K562 (cell line): ENCODE data around the gene ILK. TPM values are rescaled to one million over a fixed set of nuclear protein-coding genes. Genes with fewer than 3 reads are reported as not detected.

ENCODE experiments used
- AFF1 ChIP-seq, 2 experiments: fragments of 450-650 bp; IDR thresholded peaks; 2 replicates each; pipeline ENCODE4 v1.6.1; 2018; ENCODE audit warnings: mild to moderate bottlenecking in 2 of 2, low read depth in 1 of 2; ENCODE audit not compliant: partially characterized antibody in 2 of 2
- CBX1 ChIP-seq: sonication (generic); IDR thresholded peaks from 2 replicates; pipeline ENCODE4 v1.6.1; 2016; ENCODE audit warnings: antibody characterized with exemption, low read depth, mild to moderate bottlenecking
- CREB5 ChIP-seq: fragments of 250-450 bp; sonication (Bioruptor Pico); IDR thresholded peaks from 2 replicates; pipeline ENCODE4 v1.5.0; 2020; ENCODE audit warnings: mild to moderate bottlenecking
- CREM ChIP-seq: IDR thresholded peaks from 2 replicates; pipeline ENCODE4 v1.6.1; 2014; ENCODE audit warnings: antibody characterized with exemption, low read depth
- GATAD2A ChIP-seq: fragments of 450-650 bp; IDR thresholded peaks from 2 replicates; pipeline ENCODE4 v1.6.1; 2017
- HES1 ChIP-seq: fragments of 450-650 bp; IDR thresholded peaks from 2 replicates; pipeline ENCODE4 v1.6.1; 2016; ENCODE audit warnings: low read depth, mild to moderate bottlenecking, moderate library complexity
- MITF ChIP-seq: IDR thresholded peaks from 2 replicates; pipeline ENCODE4 v1.6.1; 2014; ENCODE audit warnings: antibody characterized with exemption
- NFATC3 ChIP-seq: fragments of 450-650 bp; IDR thresholded peaks from 2 replicates; pipeline ENCODE4 v1.6.1; 2017; ENCODE audit warnings: mild to moderate bottlenecking
- NR0B1 ChIP-seq: fragments of 450-650 bp; IDR thresholded peaks from one replicate; pipeline ENCODE4 v1.6.1; 2018; ENCODE audit warnings: mild to moderate bottlenecking, moderate library complexity; ENCODE audit not compliant: partially characterized antibody
- POLR2G ChIP-seq: fragments of 200-400 bp; formaldehyde crosslinking; IDR thresholded peaks from 2 replicates; pipeline ENCODE4 v1.6.1; 2017; ENCODE audit warnings: low read depth, mild to moderate bottlenecking, antibody characterized with exemption, low read length, moderate library complexity
- RNF2 ChIP-seq: sonication (generic); IDR thresholded peaks from 2 replicates; pipeline ENCODE4 v1.6.1; 2016
- ZNF280A ChIP-seq: fragments of 450-650 bp; IDR thresholded peaks from 2 replicates; pipeline ENCODE4 v1.6.1; 2018; ENCODE audit warnings: mild to moderate bottlenecking, low read depth; ENCODE audit not compliant: partially characterized antibody
- ZNF354B ChIP-seq: fragments of 250-450 bp; sonication (Bioruptor Pico); IDR thresholded peaks from 2 replicates; pipeline ENCODE4 v1.4.0; 2020
- polyA plus RNA-seq, 8 experiments: library from polyadenylated mRNA; depleted of rRNA in 4 of 8; stranded (reverse) in 5 of 8; unstranded in 3 of 8; fragments of >200 nt; fragmentation: Nextera tagmentation in 2 of 8; fragmentation: Illumina TruSeq in 1 of 8; extraction: Ambion mirVana in 2 of 8; extraction: Trizol in 1 of 8; gene quantifications; 2 replicates each; pipeline versions ENCODE4 v1.2.1 to v1.2.3, GENCODE V29; 2011 to 2014; ENCODE audit warnings: inconsistent platforms in 1 of 8, missing spikeins in 1 of 8
- total RNA-seq, 7 experiments: library from RNA; depleted of rRNA in 6 of 7; stranded (reverse); fragments of >200 nt in 6 of 7; fragmentation: Illumina TruSeq in 2 of 7; extraction: Trizol in 2 of 7; gene quantifications; 2 replicates each; pipeline versions ENCODE4 v1.2.1 to v1.2.3, GENCODE V29; 2011 to 2021; ENCODE audit warnings: low replicate concordance in 1 of 7

Gene ILK
- total and polyA plus RNA-seq, 9 of the 15 experiments (the other 6 are each of a cell fraction or from before 2014, with no cell fraction given), result 43.3 to 95.9 (median 58.9) TPM

- TF ChIP-seq ZNF280A, result no peak
- TF ChIP-seq RNF2, result no peak
- no peak for TF ChIP-seq HES1
- no peak for TF ChIP-seq NFATC3
- no peak for TF ChIP-seq CREB5 (CRISPR knock-in tag)
- no peak for TF ChIP-seq POLR2G
- no peak for TF ChIP-seq NR0B1
- TF ChIP-seq CREM, result peak; percentile 58
- no peak for TF ChIP-seq CBX1
- TF ChIP-seq MITF, result no peak
- no peak for TF ChIP-seq ZNF354B (CRISPR knock-in tag)
- peak in 1 of 2 experiments; percentile 40 for TF ChIP-seq AFF1 (IDR thresholded peaks at IDR 0.05; ENCODE audit: low read depth in 1 of 2, partially characterized antibody in 2 of 2)
- TF ChIP-seq GATAD2A, result 0 out of 2 replicates have a peak, but pooled peaks have one; percentile 23
Observed at GRCh38 chr11:6650980-6651379, 47.4 kb downstream of the ILK start (continued).
